ENCODE measurements around the gene SLC2A13. TPM values are rescaled to one million over a fixed set of nuclear protein-coding genes. Genes with fewer than 3 reads are reported as not detected.

The SLC2A13 gene
- total and polyA plus RNA-seq, 10 of the 15 experiments (the other 5 are each of a cell fraction or from before 2014, with no cell fraction given) = 0.05 to 3.7 (median 0.25) TPM

- in situ Hi-C loops (cut with MboI) (no loop called here), intact Hi-C loops (cut with micrococcal nuclease; ENCODE audit: unreplicated experiment) (no loop called here)
- DNase-seq (ENCODE audit: low read depth, low spot score) (no peak), FAIRE-seq (no peak), ATAC-seq (no peak)
- Histone ChIP-seq H2AFZ (ENCODE audit: control insufficient read depth, low read depth, low read length) (no peak overlapping the region), H3K4me1 (ENCODE audit: control insufficient read depth, insufficient read depth, low read length) (no peaks in the 10 kb centered on the region), H4K20me1 (ENCODE audit: control insufficient read depth, insufficient read depth) (no peaks in the 10 kb centered on the region), H3K36me3 (ENCODE audit: control insufficient read depth in 2 of 2, insufficient read depth in 2 of 2, low read length in 1 of 2) (no peaks in the 10 kb centered on the region), H3K79me2 (ENCODE audit: control insufficient read depth, insufficient read depth, low read length) (no peaks in the 10 kb centered on the region), H3K4me2 (ENCODE audit: control insufficient read depth, insufficient read depth) (no peak overlapping the region), H3K9me3 (replicated peaks; ENCODE audit: control insufficient read depth, insufficient read depth, low read length) (no peaks in the 10 kb centered on the region), H3K9ac (ENCODE audit: control insufficient read depth, insufficient read depth, low read length) (no peak overlapping the region), H3K27ac (ENCODE audit: control insufficient read depth, insufficient read depth) (no peak overlapping the region), H3K27me3 (replicated peaks in 1 of 2; ENCODE audit: control insufficient read depth in 2 of 2, insufficient read depth in 2 of 2, low read length in 1 of 2) (no peaks in the 10 kb centered on the region), H3K4me3 (no peak overlapping the region)
- 54% methylated on average over 2 of the region's 2 CpGs for WGBS (ENCODE audit: insufficient coverage, insufficient replicate concordance, low lambda C conversion rate, missing lambda C conversion rate)
- ChIA-PET CTCF (no interaction called here), RAD21 (ENCODE audit: unreplicated experiment) (no interaction called here), POLR2A (interaction anchor here (0.5 kb wide), 1 partner anchor 1150 kb away, joined by 4 read pairs; no protein-coding TSS in a partner anchor), SMC1A (ENCODE audit: uncharacterized antibody, unreplicated experiment) (no interaction called here)
- TF ChIP-seq CUX1 (IDR thresholded peaks at IDR 0.05; ENCODE audit: insufficient replicate concordance, low read depth, low read length) (no peak), LARP7 (IDR thresholded peaks at IDR 0.05) (no peak), RB1 (IDR thresholded peaks at IDR 0.05; ENCODE audit: borderline replicate concordance) (no peak), IRF5 (IDR thresholded peaks at IDR 0.05; ENCODE audit: borderline replicate concordance) (no peak), TCF3 (IDR thresholded peaks at IDR 0.05; ENCODE audit: borderline replicate concordance, insufficient read depth, low read depth, low read length) (no peak), KLF5 (IDR thresholded peaks at IDR 0.05; ENCODE audit: partially characterized antibody) (no peak), BRCA1 (IDR thresholded peaks at IDR 0.05; ENCODE audit: low read depth, low read length) (no peak), SKIL (IDR thresholded peaks at IDR 0.05; ENCODE audit: low read depth, poor library complexity, severe bottlenecking) (no peak)
- no TSS peak for BruUV-seq (replicated peaks)
Measured at GRCh38 chr12:39966256-39966655, 139.6 kb downstream of the SLC2A13 start.

Measured in GM12878 (cell line).